ENCODE measurements around the gene UBE2H.
"Not testable (repeated sequence)": the region's sequence is repeated elsewhere in the genome, so short reads cannot be mapped to it uniquely, and the experiment has no call there.

UBE2H gene

DNA sequence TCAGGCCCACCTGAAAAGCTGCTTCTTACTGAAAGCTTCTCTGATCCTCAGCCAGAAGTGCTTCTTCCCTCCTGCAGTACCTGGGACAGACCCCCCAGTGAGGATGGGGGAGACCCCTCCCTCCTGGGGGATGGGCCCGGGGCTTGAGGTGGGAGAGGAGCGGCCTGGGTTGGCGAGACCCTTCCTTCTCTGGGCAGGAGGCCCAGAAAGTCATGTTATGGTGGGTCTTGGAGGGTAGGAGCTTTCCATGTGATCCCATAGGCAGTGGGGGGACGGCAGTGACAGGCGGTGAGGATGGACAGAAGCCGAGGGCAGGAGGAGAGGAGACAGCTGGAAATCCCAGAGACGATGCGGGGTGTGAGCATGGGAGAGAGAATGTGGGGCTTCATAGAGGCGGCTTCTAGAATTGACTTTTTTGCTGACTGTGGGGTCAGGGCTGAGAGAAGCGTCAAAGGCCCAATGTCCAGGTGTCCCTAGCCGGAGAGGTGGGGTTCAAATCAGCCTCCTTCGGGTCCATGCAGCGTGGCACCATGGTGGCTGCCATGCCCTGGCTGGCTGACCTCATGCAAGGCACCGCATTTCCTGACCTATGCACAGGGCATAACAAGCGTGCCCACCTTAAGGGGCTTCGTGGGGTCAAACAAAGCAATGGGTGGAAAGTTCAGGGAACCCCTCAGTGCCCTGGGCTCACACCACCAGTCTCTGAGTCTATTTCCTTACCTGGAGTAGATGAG, 154.0 kb downstream of the UBE2H start:
- no peak for DNase-seq (ENCODE audit: low read depth in 1 of 2, low spot score in 1 of 2)
- TF ChIP-seq JUND (IDR thresholded peaks at IDR 0.05; ENCODE audit: low read depth): no peak
- in situ Hi-C loops (cut with HindIII; ENCODE audit: low pct_unique_long_range_greater_than_20kb, low sequenced_read_pairs): no loop called here

DNA sequence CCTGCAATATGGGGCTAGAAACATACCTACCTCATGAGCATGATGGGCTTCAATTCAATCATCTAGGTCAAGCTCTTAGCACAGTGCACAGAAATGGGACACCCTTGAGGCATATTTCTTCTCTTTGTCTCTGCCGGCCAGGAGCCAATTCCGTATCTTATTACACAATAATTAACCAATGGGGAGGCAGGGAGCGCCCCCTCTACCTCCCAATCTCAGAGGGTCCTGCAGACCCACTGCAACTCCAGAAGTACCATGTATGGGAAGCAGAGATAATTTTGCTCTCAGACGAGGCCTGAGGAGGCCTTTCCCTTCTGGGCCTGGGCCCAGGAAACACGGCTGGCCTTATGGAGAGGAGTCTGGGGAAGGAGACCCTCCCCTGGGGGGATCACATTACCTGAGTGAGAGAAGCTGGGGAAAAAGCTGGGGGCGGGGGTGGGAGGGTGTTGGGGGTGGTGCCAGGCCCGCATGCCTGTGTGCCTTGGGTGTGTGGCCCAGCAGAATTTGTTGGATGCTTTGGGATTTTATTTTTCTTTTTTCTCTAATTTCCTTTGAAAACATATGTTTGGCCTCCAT, 155.5 kb downstream of the UBE2H start:
- no peak for DNase-seq (ENCODE audit: low read depth in 1 of 2, low spot score in 1 of 2)
- no peak for TF ChIP-seq JUND (IDR thresholded peaks at IDR 0.05; ENCODE audit: low read depth)

DNA sequence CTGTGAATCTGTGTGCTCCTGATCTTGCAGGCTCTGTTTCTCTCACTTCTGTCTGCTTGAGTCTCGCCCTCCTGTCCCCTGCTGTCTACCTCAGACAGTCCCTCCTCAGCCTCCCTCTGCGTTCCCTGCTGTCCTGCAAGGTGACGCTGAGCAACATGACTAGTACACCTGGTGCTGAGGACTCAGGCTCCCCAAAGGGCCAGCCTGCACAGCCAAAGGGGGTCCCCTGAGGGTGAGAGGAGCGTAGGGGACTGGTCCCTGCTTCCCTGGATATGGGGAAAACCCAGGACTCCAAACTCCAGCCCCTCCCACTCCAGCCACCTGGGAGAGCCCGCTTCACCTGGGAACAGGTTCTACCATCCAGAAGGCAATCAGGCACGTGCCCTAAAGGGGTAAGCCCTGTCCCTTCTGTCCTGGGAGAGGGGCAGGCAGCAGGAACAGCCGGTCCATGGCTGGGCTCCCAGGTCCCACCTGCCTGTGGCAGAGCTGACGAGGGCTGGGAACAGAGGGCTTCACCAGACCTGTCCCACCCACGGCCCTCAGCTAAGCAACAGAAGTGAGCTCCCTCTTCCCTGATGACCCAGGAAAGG, 156.5 kb downstream of the UBE2H start:
- TF ChIP-seq JUND (IDR thresholded peaks at IDR 0.05; ENCODE audit: low read depth): no peak
- in situ Hi-C loops (cut with HindIII; ENCODE audit: low pct_unique_long_range_greater_than_20kb, low sequenced_read_pairs): no loop called here
- peak in 1 of 2 experiments; percentile 16 for DNase-seq (ENCODE audit: low read depth in 1 of 2, low spot score in 1 of 2)

More for the DNA sequence above, 155.5 kb downstream of the UBE2H start:
- in situ Hi-C loops (cut with HindIII; ENCODE audit: low pct_unique_long_range_greater_than_20kb, low sequenced_read_pairs): no loop called here

DNA sequence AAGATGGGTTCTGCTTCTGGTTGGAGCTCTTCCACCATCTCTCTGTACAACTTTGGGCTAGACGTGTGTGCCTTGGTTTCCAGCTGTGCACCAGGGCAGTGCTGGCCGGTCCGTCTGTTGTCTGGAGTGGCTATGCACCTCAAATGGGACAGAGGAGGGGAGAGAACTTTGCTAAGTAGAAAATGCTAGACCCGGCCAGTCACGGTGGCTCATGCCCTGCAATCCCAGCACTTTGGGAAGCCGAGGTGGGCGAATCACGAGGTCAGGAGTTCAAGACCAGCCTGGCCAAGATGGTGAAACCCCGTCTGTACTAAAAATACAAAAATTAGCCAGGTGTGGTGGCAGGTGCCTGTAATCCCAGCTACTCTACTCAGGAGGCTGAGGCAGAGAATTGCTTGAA, 158.3 kb downstream of the UBE2H start:
- in situ Hi-C loops (cut with HindIII; ENCODE audit: low pct_unique_long_range_greater_than_20kb, low sequenced_read_pairs); DNase-seq (ENCODE audit: low read depth in 1 of 2, low spot score in 1 of 2): not testable (repeated sequence)

DNA sequence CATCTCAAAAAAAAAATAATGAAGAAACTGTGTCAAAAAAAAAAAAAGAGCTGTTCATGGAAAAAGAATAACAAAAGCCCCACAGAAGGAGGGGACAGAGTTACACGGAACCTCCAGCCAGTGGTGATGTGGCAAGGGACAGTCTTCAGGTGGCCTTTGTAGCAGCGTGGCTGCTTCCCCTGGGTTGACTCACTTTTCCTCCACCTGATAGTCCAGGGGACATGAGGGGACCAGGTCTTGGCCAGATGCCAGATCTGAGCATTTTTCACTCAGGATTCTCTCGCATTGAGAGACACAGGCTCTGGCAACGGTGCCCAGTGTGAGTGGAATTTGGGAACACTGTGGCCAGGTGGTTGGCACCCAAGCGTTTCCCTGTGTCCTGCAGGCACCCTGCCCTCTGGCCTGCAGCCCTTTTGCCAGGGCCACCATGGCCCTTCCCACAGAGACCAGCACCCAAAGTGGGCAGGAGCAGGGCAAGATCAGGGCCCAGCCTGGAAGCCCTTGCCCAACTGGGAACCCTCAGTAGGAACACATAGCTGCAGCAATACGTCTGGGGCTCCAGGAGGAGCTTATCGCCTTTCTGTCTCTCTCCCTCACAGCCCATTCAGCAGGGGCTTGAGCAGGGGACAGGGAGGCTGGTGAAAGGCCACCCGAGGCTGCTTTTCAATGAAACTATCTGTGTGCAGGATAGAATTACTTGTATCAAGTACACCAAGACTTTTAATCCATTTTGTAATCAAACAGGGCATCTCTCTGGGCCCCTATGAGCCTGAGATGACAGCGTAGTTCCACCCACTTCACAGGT, 159.1 kb downstream of the UBE2H start:
- in situ Hi-C loops (cut with HindIII; ENCODE audit: low pct_unique_long_range_greater_than_20kb, low sequenced_read_pairs): no loop called here
- DNase-seq (ENCODE audit: low read depth in 1 of 2, low spot score in 1 of 2): no peak
- TF ChIP-seq JUND (IDR thresholded peaks at IDR 0.05; ENCODE audit: low read depth): no peak

DNA sequence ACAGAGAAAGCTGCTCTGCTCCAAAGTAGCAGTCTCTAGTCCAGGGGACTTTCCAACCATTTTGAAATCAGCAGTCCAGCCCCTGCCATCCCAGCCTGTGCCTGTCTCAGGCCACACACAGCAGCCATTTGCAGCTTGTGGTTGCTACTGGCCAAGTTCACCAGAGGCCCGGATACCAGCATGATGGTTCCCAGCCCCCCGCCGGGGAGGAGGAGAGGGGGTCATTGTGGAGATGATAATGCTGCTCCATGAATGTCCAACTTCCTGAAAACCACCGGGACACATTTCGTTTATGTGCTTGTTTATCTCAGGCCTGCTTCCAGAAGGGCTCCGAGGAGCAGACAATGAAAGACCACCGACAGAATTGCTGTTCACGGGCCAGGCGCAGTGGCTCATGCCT, 160.0 kb downstream of the UBE2H start:
- DNase-seq (ENCODE audit: low read depth in 1 of 2, low spot score in 1 of 2): no peak
- in situ Hi-C loops (cut with HindIII; ENCODE audit: low pct_unique_long_range_greater_than_20kb, low sequenced_read_pairs): no loop called here

DNA sequence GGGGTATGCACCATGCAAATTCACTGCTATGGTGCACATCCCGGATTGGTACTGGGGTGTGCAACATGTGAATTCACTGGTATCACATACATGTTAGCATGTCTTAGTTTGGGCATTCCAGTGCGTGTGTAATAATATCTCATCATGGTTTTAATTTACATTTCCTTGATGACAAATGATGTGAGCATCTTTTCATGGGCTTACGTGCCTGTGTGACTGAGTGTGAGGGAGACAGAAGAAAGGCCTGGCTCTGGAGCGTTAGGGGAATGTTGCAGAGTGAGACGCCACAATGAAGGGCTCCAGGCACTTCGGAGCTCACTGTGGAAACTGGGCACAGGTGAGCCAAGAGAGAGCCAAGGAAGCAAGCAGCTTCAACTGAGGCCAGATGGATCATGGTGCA, 162.6 kb downstream of the UBE2H start:
- in situ Hi-C loops (cut with HindIII; ENCODE audit: low pct_unique_long_range_greater_than_20kb, low sequenced_read_pairs): no loop called here
- TF ChIP-seq JUND (IDR thresholded peaks at IDR 0.05; ENCODE audit: low read depth): no peak
- DNase-seq (ENCODE audit: low read depth in 1 of 2, low spot score in 1 of 2): no peak

More for the DNA sequence above, 160.0 kb downstream of the UBE2H start:
- no peak for TF ChIP-seq JUND (IDR thresholded peaks at IDR 0.05; ENCODE audit: low read depth)

DNA sequence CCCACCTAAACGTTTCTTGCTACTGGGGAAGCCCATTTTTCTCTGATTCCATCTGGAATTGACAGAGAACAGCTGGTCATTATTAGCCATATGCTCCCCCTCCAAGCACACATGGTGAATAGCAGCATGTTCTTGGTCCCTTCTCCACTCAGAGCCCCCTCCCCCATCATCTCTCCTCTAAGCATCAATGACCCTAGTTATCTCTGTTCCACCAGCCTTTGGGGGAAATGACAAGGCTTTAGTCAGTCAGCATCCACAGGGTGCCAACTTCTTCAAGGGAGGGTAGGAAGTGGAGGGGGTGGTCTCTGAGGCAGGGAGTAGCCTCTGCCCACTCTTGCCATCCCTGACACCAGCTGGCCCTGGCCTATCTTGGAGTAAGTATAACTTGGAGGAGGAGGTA, 163.1 kb downstream of the UBE2H start:
- TF ChIP-seq JUND (IDR thresholded peaks at IDR 0.05; ENCODE audit: low read depth): no peak
- in situ Hi-C loops (cut with HindIII; ENCODE audit: low pct_unique_long_range_greater_than_20kb, low sequenced_read_pairs): no loop called here
- no peak for DNase-seq (ENCODE audit: low read depth in 1 of 2, low spot score in 1 of 2)

DNA sequence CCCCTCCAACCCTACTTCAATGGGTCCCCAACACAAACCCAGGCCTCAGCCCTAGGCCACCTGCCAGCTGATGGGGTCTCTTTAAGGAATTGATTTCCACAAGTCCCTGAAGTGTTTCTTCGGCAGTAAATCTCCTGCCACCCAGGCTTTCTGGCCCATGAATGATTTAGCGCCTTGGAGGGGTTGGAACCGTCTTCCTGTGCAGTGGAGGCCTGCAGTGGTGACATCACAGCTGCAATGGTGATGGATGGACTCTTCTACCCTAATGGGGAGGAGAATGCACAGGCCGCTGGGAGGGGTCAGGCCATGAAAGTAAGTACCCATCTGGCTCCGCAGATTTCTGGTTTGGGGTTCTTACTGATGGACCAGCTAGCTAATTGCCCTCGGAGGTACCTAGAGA, 163.8 kb downstream of the UBE2H start:
- no peak for DNase-seq (ENCODE audit: low read depth in 1 of 2, low spot score in 1 of 2)
- TF ChIP-seq JUND (IDR thresholded peaks at IDR 0.05; ENCODE audit: low read depth): no peak
- in situ Hi-C loops (cut with HindIII; ENCODE audit: low pct_unique_long_range_greater_than_20kb, low sequenced_read_pairs): no loop called here

DNA sequence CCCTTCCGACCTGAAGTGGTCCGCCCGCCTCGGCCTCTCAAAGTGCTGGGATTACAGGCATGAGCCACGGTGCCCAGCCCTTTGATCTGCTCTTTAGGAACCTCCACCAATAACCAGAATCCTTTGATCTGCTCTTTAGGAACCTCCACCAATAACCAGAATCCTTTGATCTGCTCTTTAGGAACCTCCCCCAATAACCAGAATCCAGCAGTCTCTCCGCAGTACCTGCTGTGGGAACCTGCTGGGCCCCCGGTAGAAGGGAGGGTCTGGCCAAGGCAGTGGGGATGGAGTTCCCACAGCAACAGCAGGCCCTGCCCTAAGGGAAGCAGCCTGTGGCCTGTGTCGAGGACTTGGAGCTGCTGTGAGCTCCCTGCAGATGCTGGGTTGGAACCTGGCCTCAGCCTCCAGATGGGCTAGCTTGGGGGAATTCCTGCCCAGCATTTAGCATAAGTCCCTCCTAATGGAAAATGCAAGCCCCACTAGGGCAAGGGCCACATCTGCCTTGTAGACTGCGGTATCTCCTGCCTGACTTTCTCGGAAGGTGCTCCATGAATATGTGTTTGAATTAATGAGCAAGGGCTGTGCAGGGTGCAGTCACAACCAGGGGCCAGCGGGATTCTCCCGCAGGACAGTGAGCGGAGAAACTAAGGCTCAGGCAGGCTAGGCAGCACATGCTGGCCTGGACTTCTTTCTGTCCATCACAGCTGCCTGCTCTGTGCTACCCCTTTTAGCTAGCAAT, 165.8 kb downstream of the UBE2H start:
- no peak for TF ChIP-seq JUND (IDR thresholded peaks at IDR 0.05; ENCODE audit: low read depth)
- in situ Hi-C loops (cut with HindIII; ENCODE audit: low pct_unique_long_range_greater_than_20kb, low sequenced_read_pairs): no loop called here
- DNase-seq (ENCODE audit: low read depth in 1 of 2, low spot score in 1 of 2): no peak

DNA sequence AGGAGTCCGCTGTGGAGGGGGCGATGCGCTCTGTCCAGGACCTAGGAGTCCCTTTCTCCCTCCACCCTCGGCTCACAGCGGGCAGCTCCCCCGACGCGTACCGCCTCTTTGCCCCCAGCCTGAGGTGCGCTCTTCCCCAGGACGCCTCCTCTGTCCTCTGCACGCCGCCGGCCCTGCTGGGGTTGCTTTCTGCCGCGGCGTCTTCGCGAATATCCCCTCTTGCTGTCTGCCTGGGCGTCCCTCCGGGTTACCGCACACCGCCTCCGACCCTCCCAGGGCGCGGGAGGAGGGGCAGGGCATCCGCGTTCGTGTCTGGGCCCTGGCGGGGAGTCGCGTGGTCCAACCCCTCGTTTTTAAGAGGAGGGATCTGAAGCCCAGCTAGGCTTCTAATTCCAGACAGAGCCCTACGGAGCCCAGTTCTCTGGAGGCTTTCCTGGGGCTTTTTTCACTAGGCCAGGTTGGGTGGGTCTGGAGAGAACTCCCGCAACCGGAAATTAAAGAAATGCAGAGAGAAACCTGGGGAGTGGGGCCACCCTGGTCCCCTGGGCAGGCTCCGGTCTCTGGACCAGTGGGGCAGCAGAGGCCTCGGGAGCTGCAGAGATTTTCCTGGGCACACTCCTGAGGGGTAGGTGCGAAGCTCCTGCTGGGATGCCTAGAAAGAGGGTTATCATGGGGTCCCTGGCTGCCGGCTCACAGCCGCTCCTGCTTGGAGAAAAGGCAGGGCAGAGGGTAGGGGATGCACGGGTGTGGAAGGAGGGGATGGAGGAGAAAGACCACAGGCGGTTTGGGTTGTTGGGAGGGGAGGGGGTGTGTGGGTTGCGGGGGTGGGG, 166.9 kb downstream of the UBE2H start:
- in situ Hi-C loops (cut with HindIII; ENCODE audit: low pct_unique_long_range_greater_than_20kb, low sequenced_read_pairs): no loop called here
- no peak for DNase-seq (ENCODE audit: low read depth in 1 of 2, low spot score in 1 of 2)
- no peak for TF ChIP-seq JUND (IDR thresholded peaks at IDR 0.05; ENCODE audit: low read depth)
